Renal cortical epithelial cell (primary cell): Measurements from ENCODE around the gene TPSB2. TPM values are rescaled to one million over a fixed set of nuclear protein-coding genes. Genes with fewer than 3 reads are reported as not detected.
"Not testable (repeated sequence)": the region's sequence is repeated elsewhere in the genome, so short reads cannot be mapped to it uniquely, and the experiment has no call there.

ENCODE experiments used
- DNase-seq: peaks from one replicate; pipeline ENCODE4 v3.0.0-alpha.2; 2011; ENCODE audit warnings: low read depth
- total RNA-seq: library from RNA; depleted of rRNA; stranded (reverse); fragments of >200 nt; gene quantifications from 2 replicates; pipeline ENCODE4 v1.2.3, GENCODE V29; 2014

The TPSB2 gene
- total RNA-seq, 1 donor from 2014 or later: not detected

- not testable (repeated sequence) for DNase-seq
Observed at GRCh38 chr16:1241081-1241480, 11.1 kb upstream of the TPSB2 start.

DNA sequence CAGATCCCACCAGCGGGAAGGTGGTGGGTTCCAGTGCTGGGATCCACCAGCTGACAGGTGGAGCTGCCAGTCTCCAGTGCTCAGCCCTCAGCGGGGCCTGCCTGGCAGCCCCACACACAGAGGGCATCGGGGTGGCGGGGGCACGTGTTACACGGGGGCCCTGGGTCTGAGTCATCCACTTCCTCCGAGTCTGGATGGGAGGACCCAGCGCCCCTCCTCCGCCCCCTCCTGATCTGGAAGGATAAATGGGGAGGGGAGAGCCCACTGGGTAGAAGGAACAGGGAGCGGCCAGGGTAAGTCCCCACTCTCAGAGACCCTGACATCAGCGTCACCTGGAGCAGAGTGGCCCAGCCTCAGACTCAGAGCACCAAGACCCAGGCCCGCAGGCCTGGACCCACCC, 10.5 kb upstream of the TPSB2 start, which contains the start of gene TPSAB1:
TSS of gene TPSAB1 (plus strand) at position 270 of the 400 bp plus-strand sequence. CDS start 234 bp downstream, outside the sequence.
- not testable (repeated sequence) for DNase-seq

- DNase-seq: not testable (repeated sequence)
Observed at GRCh38 chr16:1239575-1239974, 9.6 kb upstream of the TPSB2 start.

DNA sequence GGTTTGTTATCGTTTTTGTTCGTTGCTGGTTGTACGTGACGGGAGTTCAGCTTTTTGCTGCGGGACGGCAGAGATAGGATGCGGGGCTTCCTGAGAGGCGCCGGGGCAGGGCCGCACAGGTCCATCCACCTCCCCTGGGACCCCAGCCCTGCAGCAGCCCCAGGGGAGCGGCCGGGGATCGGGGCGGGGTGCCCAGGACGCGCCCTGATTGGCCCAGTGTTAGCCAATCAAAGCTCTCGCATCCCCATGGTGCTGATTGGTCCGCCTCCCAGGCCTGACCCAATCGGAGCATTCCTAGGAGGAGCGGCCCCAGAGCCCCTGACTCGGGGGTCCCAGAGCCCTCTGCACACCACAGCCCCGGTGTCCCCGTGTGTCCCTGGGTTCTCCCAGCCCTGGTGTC, 8.9 kb upstream of the TPSB2 start:
- DNase-seq: not testable (repeated sequence)

DNA sequence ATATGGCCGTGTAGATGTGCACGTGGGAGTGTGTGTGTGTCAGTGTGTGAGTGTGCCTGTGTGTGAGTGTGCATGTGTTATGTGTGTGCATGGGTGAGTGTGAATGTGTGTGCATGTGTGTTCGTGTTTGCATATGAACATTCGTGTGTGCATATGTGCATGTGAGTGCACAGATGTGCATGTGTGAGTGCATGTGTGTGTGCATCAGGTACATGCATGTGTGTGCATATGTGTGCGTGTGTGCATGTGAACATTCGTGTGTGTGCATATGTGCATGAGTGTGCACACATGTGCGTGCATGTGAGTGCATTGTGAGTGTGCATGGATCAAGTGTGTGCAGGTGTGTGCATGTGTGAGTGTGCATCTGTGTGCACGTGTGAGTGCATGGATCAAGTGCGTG, 8.0 kb upstream of the TPSB2 start:
- no peak for DNase-seq

- not testable (repeated sequence) for DNase-seq
Observed at GRCh38 chr16:1236659-1237058, 6.7 kb upstream of the TPSB2 start.

GRCh38 chr16:1232049-1232748, 2.2 kb upstream of the TPSB2 start:
- not testable (repeated sequence) for DNase-seq

DNA sequence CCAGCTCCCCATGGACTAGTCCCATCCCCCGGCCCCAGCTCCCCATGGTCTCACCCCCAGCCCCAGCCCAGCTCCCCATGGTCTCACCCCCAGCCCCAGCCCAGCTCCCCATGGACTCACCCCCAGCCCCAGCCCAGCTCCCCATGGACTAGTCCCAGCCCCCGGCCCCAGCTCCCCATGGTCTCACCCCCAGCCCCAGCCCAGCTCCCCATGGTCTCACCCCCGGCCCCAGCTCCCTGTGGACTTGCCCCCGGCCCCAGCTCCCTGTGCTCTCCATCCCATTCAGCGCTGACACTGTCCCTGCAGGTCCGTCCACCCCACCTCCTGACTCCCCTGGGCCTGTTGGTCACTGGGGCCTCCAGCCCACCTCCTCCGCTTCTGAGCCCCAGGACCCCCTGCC, 1.3 kb upstream of the TPSB2 start:
- DNase-seq: not testable (repeated sequence)

GRCh38 chr16:1230471-1231212, 658 bp upstream of the TPSB2 start:
- DNase-seq: not testable (repeated sequence)

DNA sequence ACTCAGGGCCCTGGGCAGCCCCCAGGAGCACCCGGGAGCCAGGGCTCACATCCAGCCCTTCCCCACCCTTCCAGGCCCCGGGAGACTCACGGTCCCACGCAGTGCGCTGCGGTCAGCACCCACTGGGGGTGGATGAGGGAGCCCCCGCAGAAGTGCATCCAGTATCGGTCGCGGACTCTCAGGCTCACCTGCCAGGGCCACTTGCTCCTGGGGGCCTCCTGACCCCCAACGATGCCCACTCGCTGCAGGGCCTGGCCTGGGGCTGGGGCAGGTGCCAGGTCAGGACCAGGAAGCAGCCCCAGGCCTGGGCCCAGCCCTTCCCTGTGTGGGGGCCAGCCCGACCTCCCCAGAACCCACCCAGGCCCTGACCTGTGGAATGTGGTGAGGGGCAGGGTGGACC, 508 bp downstream of the TPSB2 start:
- not testable (repeated sequence) for DNase-seq

DNA sequence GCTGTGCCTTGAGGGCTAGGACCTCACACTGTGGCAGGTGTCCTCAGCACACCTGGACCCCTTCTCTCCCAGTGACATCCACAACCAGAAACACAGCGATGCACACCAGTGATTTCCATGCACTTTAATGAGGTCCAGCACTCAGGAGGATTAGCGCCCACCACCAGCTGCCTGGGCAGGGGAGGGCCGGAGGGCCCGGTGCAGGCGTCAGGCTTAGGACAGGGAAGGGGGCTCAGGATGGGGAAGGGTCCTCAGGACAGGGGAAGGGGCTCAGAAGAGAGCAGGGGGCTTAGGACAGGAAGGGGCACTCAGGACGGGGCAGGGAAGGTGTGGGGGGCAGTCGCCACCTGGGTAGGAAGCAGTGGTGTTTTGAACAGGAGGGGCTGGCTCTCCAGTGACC, 1.8 kb downstream of the TPSB2 start:
- DNase-seq: not testable (repeated sequence)

DNA sequence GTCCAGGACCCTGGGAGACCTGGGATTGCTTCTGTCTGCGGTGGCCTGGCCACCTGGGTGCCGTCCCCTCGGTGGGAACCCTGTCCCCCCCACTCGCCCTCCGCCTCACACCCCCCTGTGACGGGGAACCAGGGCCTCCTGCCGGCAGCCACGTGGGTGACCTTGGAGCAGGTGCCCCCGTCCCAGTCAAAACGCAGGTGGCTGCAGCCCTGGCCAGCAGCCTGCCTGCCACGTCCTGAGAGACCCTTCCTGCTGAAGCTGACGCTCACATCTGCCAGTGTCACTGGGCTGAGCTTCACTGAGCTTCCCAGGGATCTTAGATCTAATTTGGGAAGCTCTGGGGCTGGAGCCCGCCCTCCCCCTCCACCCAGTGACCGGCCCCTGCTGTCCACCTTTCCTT, 3.3 kb downstream of the TPSB2 start:
- DNase-seq: not testable (repeated sequence)

GRCh38 chr16:1225728-1226311, 4.2 kb downstream of the TPSB2 start:
- DNase-seq: not testable (repeated sequence)

GRCh38 chr16:1225051-1225451, 4.9 kb downstream of the TPSB2 start, which contains the start of gene TPSG1:
TPSG1 (minus strand) TSS chr16:1225268; CDS start chr16:1225252, 16 bp downstream.
- no peak for DNase-seq

- no peak for DNase-seq
Observed at GRCh38 chr16:1224558-1224957, 5.4 kb downstream of the TPSB2 start.

- DNase-seq: no peak
Observed at GRCh38 chr16:1223355-1224214, 6.4 kb downstream of the TPSB2 start.

GRCh38 chr16:1222553-1223354, 7.2 kb downstream of the TPSB2 start:
- no peak for DNase-seq

- peak; percentile 27 for DNase-seq
Observed at GRCh38 chr16:1221628-1222552, 8.1 kb downstream of the TPSB2 start.

- DNase-seq: no peak
Observed at GRCh38 chr16:1220841-1221627, 8.9 kb downstream of the TPSB2 start.
